ENCODE results near the gene ZNF219.

The ZNF219 gene

GRCh38 chr14:21069388-21070082, 28.9 kb downstream of the ZNF219 start:
- DNase-seq (ENCODE audit: low read depth in 1 of 2, low spot score in 1 of 2): no peak

- peak in 1 of 2 donors; percentile 14 for DNase-seq (ENCODE audit: low read depth in 1 of 2, low spot score in 1 of 2)
Observed at GRCh38 chr14:21068521-21069387, 29.7 kb downstream of the ZNF219 start.

DNA sequence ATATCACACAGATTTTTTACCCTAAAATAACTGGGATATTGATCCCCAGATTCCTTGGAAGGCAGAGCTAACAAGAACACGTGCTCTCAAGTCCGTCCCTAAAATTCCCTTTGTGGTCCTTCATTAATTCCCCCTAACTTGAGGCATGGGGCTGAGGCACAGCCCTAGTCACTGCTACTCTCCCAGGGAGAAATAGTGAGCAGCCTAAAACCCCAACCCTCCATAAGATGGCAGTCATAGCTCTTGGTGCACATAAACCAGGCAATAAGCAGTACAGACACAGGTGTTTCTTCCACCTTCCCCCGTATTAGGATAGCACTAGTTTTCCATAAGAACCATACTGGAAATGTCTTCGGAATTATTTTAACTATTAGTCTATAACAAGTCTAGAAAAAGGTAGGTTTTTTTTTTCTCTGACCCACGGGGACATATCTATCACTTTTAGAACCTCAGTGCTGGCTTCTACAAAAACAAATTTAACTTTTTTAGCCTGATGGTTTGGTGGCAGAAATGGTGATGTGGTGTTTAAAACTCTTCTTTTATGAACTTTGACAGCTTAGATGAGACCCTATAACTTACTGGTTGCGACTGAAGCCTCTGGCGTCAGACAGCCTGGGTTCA, 31.5 kb downstream of the ZNF219 start:
- DNase-seq (ENCODE audit: low read depth in 1 of 2, low spot score in 1 of 2): no peak

DNA sequence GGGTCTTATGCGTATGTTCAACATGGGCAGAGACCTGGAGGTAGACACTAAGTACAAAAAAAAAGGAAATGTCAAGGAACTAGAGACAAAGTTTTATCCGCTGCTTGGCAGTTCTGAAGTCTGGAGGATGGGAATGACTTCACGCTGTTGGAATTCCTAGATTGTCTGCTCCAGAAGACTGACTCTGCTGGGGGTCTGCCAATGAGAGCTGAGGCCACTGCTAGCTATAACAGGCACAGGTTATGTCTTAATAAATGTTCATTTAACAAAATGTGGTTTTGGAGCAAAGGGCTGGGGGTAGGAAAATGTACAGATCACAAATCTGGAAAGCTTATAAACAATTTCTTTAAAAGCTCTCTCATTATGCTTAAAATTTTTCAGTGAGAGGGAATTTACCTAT, 35.0 kb downstream of the ZNF219 start:
- DNase-seq (ENCODE audit: low read depth in 1 of 2, low spot score in 1 of 2): no peak

DNA sequence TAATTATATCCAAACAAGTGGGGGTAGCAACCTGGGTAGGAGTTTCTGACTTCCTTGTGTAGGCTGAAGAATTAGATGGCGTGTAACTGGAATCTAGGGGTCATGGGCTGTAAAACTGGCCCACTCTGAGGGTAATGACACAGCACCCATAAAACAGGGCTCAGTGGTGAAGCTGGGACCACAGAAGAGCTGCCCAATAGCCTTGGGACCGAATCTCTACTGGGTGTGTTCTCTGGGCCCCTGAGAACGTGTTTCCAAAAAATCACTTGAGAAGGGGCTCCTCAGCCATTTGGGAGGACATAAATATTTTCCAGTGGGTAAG, 37.1 kb downstream of the ZNF219 start:
- no peak for DNase-seq (ENCODE audit: low read depth in 1 of 2, low spot score in 1 of 2)

GRCh38 chr14:21060614-21061346, 37.7 kb downstream of the ZNF219 start:
- DNase-seq (ENCODE audit: low read depth in 1 of 2, low spot score in 1 of 2): no peak

DNA sequence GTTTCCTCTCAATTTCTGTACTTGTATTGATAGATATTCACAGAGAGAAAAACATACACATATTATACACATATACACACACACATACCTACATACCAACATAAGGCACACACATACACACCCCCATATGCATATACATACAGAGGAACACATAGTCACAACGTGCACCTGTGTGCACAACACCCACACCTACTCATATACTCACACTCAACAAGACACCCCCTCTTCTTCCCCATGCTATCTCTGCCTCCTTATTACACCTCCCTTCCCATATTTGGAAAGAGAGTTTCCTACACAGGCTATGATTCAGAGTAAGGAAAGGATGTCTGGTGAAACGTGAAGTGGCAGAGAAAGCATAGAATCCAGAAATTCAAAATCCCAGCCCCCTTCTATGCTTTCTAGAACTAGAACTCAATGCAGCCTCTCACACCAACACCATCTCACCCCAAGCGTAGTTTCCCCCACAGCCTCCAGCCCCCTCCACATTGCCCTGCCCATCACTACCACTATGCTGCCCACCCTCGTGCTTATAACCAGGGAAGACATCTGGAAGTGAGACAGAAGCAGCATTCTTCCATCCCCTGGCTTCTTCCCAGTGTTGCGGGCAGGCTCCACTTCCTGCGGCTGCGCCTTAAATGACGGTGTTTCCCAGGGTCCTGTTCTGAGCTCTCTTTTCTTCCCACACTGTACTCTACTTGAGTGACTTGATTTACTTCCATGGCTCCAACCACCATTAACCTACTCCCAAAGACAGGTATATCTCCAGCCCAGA, 38.4 kb downstream of the ZNF219 start:
- no peak for DNase-seq (ENCODE audit: low read depth in 1 of 2, low spot score in 1 of 2)

- no peak for DNase-seq (ENCODE audit: low read depth in 1 of 2, low spot score in 1 of 2)
Observed at GRCh38 chr14:21058903-21059302, 39.6 kb downstream of the ZNF219 start.

- no peak for DNase-seq (ENCODE audit: low read depth in 1 of 2, low spot score in 1 of 2)
Observed at GRCh38 chr14:21057803-21058675, 40.4 kb downstream of the ZNF219 start, which contains the start of gene RNASE8. Gene RNASE8 (plus strand): TSS chr14:21057822. CDS start chr14:21057893, 71 bp downstream.

DNA sequence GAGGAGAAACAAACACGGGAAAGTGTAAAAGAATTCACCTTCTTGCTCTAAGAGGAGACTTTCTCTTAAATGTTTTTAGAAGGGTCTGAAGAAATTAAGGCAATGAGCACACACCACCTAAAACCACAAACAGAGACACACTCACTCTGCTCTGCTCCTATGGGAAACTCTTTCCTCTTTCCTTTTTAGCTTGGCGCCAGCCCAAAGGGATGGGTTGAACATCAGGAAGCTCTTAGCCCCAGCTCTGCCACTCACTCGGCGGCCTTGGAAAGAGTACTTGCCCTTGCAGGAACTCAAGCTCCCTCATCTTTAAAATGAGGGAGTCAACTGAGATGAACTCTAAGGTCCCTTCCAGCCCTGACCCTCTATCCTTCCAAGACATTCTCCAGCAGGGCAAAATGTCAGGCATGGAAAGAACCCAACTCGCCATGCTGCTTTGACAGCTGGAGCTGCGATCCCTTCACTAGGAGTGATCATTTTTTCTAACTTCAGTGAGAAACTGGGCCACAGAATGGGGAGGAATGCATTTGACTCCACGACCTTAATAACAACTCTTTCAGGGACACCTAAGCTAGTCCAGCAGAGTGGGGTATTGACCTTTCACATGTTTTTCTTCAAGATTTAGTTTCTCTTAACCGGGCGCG, 41.8 kb downstream of the ZNF219 start:
- DNase-seq (ENCODE audit: low read depth in 1 of 2, low spot score in 1 of 2): no peak

DNA sequence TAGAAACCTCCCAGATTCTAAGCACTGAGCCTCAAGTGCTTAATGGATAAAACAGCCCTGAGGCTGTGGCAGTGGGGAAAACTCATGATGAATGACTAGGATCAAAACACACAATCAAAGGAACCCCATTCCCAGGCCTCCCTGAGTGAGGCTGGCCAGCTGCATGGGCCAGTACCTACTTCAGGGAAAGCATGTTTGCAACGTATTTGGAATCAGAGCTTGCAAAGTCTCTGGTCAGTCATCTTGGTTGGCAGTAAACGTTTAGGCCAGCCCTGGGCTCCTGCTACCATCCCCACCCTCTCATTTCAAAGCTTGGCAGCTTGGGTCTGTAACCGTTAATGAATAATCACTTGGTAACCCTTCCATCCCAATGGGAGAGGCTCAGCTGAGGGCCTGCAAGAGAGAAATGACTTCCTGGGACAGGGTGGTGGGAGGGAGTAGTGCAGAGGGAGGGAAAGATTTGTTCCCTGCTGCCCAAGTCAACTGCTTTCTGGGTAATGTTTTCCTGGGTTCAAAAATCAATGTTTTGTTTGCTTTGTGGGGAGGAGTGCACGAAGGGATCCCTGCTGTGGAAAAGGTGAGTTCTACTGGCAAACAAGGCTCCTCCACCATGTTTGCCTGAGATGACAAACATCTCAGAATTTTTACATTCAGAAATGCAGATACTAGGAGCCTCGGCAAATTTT, 42.9 kb downstream of the ZNF219 start:
- DNase-seq (ENCODE audit: low read depth in 1 of 2, low spot score in 1 of 2): no peak

DNA sequence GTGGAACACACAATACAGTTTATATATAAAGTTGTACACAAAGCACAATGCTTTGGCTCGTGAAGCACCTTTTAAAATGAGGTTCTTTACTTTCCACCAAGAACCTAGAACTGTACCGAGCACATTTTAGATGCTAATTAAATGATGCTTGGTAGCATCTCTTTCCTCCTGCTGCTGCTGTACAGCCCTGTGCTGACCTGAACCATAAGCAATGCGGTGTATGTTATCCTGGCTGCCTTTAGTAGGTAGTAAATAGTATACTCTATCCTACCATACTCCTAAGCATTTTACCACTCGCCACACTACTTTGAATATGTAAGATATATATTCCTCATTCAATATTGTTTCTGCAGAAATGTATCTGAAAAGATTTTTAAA, 43.7 kb downstream of the ZNF219 start:
- DNase-seq (ENCODE audit: low read depth in 1 of 2, low spot score in 1 of 2): no peak

- DNase-seq (ENCODE audit: low read depth in 1 of 2, low spot score in 1 of 2): no peak
Observed at GRCh38 chr14:21054123-21054767, 44.2 kb downstream of the ZNF219 start.

DNA sequence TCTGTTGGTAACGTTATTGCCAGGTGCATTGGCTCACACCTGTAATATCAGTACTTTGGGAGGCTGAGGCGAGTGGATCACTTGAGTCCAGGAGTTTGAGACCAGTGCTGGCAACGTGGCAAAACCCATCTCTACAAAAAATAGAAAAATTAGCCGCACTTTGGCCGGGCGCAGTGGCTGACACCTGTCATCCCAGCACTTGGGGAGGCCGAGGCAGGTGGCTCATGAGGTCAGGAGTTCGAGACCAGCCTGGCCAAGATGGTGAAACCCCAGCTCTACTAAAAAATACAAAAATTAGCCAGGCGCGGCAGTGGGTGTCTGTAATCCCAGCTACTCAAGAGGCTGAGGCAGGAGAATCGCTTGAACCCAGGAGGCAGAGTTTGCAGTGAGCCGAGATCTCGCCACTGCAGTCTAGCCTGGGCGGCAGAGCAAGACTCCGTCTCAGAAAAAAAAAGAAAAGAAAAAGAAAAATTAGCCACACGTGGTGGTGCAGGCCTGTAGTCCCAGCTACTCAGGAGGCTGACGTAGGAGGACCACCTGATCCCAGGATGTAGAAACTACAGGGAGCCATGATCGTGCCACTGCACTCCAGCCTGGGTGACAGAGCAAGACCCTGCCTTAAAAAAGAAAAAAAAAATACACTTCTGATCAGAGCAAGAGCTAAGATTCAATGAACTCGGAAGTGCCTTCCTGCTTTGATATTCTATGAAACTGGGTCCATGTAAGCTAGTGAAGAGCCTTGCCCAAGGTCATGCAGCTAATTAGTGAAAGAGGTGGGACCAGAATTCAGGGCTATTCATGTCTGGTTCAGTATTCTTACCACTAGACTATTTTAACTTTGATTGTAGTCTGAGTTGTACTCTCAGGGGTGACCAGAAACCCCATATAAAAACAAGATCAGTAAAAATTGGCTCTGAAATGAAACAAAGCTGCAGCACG, 45.0 kb downstream of the ZNF219 start:
- no peak for DNase-seq (ENCODE audit: low read depth in 1 of 2, low spot score in 1 of 2)

- no peak for DNase-seq (ENCODE audit: low read depth in 1 of 2, low spot score in 1 of 2)
Observed at GRCh38 chr14:21050597-21050996, 47.9 kb downstream of the ZNF219 start.

DNA sequence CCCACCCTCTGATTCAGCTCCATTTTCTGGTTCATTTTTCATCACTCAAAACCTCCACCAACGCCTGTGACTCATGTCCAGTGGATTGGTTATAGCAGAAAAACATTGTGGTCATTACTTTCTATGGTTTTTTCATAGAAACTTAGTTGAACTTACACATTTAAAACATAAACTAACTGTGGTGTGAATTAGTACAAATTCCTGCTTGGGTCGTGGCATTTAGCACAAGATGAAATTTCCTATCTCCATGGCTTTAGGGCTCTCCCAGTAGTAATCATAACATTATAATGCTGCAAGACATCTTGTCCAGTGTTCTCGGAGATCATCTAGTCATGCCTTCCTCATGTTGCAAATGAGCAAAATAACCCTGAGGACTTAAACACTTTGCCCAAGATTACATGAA, 49.2 kb downstream of the ZNF219 start:
- DNase-seq (ENCODE audit: low read depth in 1 of 2, low spot score in 1 of 2): no peak

- DNase-seq (ENCODE audit: low read depth in 1 of 2, low spot score in 1 of 2): no peak
Observed at GRCh38 chr14:21048638-21049037, 49.8 kb downstream of the ZNF219 start.

Data from activated CD4-positive, alpha-beta T cell treated with anti-CD3 and anti-CD28 coated beads, Interleukin-2, amount 50 U/mL, for 24 hours (primary cell).